ENCODE data around the gene CCDC126.

Gene CCDC126

DNA sequence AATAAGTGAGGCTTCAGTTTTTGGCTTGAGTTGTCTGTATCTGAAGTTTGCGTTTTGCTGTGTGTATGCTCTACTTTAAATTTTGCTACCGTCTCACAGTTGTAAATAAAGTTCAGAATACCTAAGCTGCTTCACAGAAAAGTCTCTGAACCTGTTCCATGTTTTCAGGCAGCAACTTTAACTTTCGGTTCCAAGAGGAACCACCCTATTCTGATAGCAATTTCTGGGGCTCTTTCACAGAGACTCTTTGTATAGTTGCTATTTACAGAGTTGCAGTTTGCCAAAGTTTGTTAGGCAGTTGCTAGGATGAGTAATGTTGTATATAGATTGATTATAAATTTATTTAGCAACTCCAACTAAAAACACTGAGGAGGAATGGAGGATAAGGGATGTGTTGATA, 88.5 kb downstream of the CCDC126 start:
- no peak for DNase-seq
- in situ Hi-C loops (cut with MboI; ENCODE audit: low pct_unique_long_range_greater_than_20kb, low sequenced_read_pairs) = no loop called here

- in situ Hi-C loops (cut with MboI; ENCODE audit: low pct_unique_long_range_greater_than_20kb, low sequenced_read_pairs) = no loop called here
- no peak for DNase-seq
Measured at GRCh38 chr7:23687011-23687410, 89.8 kb downstream of the CCDC126 start.

- in situ Hi-C loops (cut with MboI; ENCODE audit: low pct_unique_long_range_greater_than_20kb, low sequenced_read_pairs) = no loop called here
- no peak for DNase-seq
Measured at GRCh38 chr7:23689165-23689564, 92.0 kb downstream of the CCDC126 start.

GRCh38 chr7:23691320-23691719, 94.1 kb downstream of the CCDC126 start:
- no peak for DNase-seq
- in situ Hi-C loops (cut with MboI; ENCODE audit: low pct_unique_long_range_greater_than_20kb, low sequenced_read_pairs) = no loop called here

GRCh38 chr7:23693224-23693623, 96.0 kb downstream of the CCDC126 start:
- in situ Hi-C loops (cut with MboI; ENCODE audit: low pct_unique_long_range_greater_than_20kb, low sequenced_read_pairs) = no loop called here

More at GRCh38 chr7:23693224-23693623, 96.0 kb downstream of the CCDC126 start:
- no peak for DNase-seq

Data from KBM-7 (cell line).